GM13977 (cell line): ENCODE results near the gene YPEL1.

Experiments used
- DNase-seq: peaks from one replicate; pipeline ENCODE4 v3.0.0; 2012; ENCODE audit warnings: low spot score
- in situ Hi-C: fragments of 300-500 bp; cut with MboI; formaldehyde crosslinking; loops from one replicate; pipeline ENCODE4 v1.12.0; 2022; ENCODE audit warnings: low sequenced_read_pairs, low pct_unique_long_range_greater_than_20kb, mixed read lengths, inconsistent platforms; ENCODE audit not compliant: unreplicated experiment
- TF ChIP-seq, protein P1 (sequence below): IDR thresholded peaks from 2 replicates; pipeline ENCODE4 v1.5.1; 2012; ENCODE audit warnings: mild to moderate bottlenecking, control low read depth; ENCODE audit not compliant: insufficient read depth; ENCODE audit errors: extremely low read depth, missing control alignments

YPEL1 gene

DNA sequence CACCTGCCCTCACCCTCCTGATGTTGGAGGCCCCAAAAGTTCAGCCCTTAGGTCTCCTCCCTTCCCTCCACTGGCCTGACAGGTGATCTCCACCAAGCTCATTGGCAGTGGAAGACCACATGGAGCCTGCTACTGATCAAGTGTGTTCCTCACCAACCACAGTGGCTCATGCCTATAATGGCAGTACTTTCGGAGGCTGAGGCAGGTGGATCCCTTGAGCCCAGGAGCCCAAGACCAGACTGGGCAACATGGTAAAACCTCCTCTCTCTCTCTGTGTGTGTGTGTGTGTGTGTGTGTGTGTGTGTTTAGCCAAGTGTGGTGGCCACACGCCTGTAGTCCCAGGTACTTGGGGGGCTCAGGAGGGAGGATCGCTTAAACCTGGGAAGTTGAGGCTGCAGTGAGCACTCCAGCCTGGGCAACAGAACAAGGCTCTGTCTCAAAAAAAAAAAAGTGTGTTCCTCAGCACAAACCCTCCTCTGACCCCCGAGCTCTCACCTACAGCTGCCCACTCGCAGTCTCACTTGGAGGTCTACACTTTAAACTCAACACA, 4.3 kb upstream of the YPEL1 start:
- DNase-seq = no peak
- TF ChIP-seq, protein P1, sequence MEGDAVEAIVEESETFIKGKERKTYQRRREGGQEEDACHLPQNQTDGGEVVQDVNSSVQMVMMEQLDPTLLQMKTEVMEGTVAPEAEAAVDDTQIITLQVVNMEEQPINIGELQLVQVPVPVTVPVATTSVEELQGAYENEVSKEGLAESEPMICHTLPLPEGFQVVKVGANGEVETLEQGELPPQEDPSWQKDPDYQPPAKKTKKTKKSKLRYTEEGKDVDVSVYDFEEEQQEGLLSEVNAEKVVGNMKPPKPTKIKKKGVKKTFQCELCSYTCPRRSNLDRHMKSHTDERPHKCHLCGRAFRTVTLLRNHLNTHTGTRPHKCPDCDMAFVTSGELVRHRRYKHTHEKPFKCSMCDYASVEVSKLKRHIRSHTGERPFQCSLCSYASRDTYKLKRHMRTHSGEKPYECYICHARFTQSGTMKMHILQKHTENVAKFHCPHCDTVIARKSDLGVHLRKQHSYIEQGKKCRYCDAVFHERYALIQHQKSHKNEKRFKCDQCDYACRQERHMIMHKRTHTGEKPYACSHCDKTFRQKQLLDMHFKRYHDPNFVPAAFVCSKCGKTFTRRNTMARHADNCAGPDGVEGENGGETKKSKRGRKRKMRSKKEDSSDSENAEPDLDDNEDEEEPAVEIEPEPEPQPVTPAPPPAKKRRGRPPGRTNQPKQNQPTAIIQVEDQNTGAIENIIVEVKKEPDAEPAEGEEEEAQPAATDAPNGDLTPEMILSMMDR = no peak
- in situ Hi-C loops = loop anchor here (10.0 kb wide), 1 partner anchor 205 kb away; no protein-coding TSS in a partner anchor

DNA sequence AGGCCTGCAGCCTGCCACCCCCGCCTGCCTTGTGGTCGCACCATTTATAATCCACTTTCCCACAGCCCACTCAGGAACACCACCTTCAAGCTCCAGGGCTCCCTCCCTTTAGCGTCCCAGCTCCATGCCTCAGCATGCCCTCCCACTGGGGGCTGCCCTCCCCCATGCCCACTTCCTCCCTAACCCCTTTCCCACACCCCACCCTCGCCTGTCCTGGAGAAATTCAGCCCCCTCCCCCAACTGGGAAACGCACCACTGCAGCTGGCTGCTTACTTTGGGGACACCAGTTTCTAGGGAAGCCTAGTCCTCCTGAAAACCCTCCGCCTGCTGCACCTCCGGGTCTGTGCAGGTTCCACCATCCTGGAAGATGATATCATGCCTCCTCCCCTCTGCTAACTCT, 3.4 kb upstream of the YPEL1 start:
- TF ChIP-seq, protein P1 = no peak
- DNase-seq = no peak
- in situ Hi-C loops = loop anchor here (10.0 kb wide), 1 partner anchor 206 kb away; no protein-coding TSS in a partner anchor

DNA sequence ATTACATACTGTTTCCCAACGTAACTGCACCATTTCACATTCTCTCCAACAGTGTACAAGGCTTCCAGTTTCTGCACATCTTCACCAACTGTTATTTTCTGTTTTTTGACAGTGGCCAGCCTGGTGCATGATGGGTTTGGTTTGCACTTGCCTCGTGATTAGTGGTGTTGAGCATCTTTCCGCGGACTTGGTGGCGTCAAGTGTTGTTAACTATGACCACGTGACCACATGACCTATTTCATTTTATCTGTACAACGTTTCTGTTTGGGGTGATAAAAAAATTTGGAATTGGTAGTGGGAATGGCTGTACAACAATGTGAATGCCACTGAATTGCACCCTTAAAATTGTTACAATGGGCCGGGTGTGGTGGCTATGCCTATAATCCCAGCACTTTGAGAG, 2.5 kb upstream of the YPEL1 start:
- in situ Hi-C loops = loop anchor here (10.0 kb wide), 1 partner anchor 207 kb away; no protein-coding TSS in a partner anchor
- TF ChIP-seq, protein P1 = no peak
- DNase-seq = no peak

DNA sequence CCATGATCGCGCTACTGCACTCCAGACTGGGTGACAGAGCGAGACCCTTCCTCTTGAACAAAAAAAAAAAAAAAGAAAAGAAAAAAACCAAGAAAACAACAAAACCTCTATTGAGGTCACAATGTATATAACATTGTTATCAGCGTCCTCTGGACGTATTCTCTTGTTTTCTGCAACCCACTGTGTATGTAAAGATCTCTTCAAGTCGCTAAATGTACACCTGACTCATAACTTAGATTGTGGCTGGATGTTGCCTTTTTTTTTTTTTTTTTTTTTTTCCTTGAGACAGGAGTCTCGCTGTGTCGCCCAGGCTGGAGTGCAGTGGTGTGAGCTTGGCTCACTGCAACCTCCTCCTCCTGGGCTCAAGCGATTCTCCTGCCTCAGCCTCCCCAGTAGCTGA, 1.4 kb upstream of the YPEL1 start:
- in situ Hi-C loops = loop anchor here (10.0 kb wide), 1 partner anchor 208 kb away; no protein-coding TSS in a partner anchor
- TF ChIP-seq, protein P1 = no peak

DNA sequence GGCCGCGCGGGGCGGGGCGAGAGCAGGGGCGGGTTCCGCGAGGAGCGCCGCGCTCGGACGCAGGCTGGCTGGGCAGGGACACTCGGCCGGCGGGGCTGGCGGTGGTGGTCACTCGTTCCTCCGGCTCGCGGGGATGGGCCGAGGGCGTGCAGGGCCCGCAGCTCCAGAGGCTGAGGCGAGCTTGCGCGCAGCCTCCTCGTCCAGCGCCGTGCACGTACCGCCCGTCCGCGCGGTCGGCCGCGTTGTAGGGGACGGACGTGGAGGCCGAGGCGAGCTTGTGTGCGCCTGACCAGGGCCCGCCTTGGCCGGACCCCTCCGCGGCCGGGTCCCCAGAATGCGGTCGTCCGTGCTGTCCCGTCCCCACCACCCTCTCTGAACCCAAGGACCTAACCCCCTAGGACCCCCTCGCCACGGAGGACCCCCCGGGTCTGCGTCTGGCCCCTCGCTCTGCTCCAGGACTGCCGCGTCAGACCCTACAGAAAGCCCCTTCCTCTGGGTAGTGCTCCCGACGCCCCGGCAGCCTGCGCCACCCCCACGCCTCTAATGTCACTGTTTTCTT, 569 bp upstream of the YPEL1 start:
- in situ Hi-C loops = loop anchor here (10.0 kb wide), 1 partner anchor 209 kb away; no protein-coding TSS in a partner anchor
- DNase-seq = no peak

More for the DNA sequence above, 1.4 kb upstream of the YPEL1 start:
- no peak for DNase-seq

DNA sequence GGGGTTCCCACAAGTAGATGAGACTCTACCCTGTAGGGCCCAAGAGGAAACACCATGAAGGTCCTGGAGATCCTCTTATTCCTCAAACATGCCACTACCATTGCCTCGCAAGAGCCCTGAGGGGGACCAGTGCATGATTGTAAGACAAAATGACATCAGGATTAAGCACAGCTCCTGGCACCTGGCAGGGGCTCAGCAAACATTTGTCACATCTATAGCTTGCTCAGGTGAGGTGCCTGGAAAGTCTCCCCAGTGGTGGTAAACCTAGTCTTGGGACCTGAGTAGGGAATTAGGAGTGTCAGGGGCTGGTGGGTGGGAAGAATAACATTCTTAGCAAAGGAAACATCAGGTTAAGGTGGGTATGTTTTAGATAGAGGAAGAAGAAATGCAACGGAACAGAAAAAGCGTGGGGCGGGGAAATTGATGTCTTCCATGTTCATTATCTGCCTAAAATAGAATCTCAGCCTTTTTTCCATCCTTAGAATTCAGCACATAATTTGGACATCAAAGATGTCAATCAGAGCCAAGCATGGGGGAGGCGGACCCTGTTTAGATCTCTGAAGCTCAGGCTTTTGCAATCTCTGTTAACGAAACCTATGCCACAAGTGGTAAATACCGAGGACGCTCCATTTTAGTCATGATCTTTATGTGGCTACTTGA, 924 bp downstream of the YPEL1 start:
- in situ Hi-C loops = loop anchor here (10.0 kb wide), 1 partner anchor 210 kb away; no protein-coding TSS in a partner anchor
- TF ChIP-seq, protein P1 = no peak
- DNase-seq = no peak

More for the DNA sequence above, 569 bp upstream of the YPEL1 start:
- TF ChIP-seq, protein P1 = no peak
